Neutrophil (primary cell): ENCODE measurements around the gene SIX4.

Experiments used
- H3K27ac ChIP-seq: fragments of 200-600 bp; sonication (generic); 2 replicates; pipeline ENCODE4 v1.5.1; 2016; ENCODE audit warnings: mild to moderate bottlenecking, moderate library complexity
- H3K27me3 ChIP-seq: fragments of 200-600 bp; sonication (generic); 2 replicates; pipeline ENCODE4 v1.6.0; 2016; ENCODE audit warnings: mild to moderate bottlenecking
- H3K36me3 ChIP-seq: fragments of 200-600 bp; sonication (generic); 2 replicates; pipeline ENCODE4 v1.5.1; 2017
- H3K4me1 ChIP-seq, 2 experiments: fragments of 200-600 bp in 1 of 2; sonication (generic) in 1 of 2; 1 replicate in 1 of 2; 2 replicates in 1 of 2; pipeline versions ENCODE4 v1.5.1 to v1.6.1; 2013 to 2016; ENCODE audit warnings: low read depth in 1 of 2, low read length in 1 of 2, mild to moderate bottlenecking in 1 of 2, moderate library complexity in 1 of 2; ENCODE audit not compliant: control insufficient read depth in 1 of 2, insufficient read depth in 1 of 2
- H3K4me3 ChIP-seq, 2 experiments: fragments of 200-600 bp in 1 of 2; sonication (generic) in 1 of 2; 1 replicate in 1 of 2; 2 replicates in 1 of 2; pipeline ENCODE4 v1.5.1; 2013 to 2016; ENCODE audit warnings: low read depth in 1 of 2, low read length in 1 of 2, mild to moderate bottlenecking in 1 of 2, moderate library complexity in 1 of 2
- H3K9me3 ChIP-seq: fragments of 200-600 bp; sonication (generic); 2 replicates; pipeline ENCODE4 v1.5.1; 2016
- TF ChIP-seq, protein P1 (sequence below): fragments of 200-600 bp; sonication (generic); IDR thresholded peaks from 2 replicates; pipeline ENCODE4 v1.5.1; 2016; ENCODE audit warnings: antibody characterized with exemption

SIX4 gene

DNA sequence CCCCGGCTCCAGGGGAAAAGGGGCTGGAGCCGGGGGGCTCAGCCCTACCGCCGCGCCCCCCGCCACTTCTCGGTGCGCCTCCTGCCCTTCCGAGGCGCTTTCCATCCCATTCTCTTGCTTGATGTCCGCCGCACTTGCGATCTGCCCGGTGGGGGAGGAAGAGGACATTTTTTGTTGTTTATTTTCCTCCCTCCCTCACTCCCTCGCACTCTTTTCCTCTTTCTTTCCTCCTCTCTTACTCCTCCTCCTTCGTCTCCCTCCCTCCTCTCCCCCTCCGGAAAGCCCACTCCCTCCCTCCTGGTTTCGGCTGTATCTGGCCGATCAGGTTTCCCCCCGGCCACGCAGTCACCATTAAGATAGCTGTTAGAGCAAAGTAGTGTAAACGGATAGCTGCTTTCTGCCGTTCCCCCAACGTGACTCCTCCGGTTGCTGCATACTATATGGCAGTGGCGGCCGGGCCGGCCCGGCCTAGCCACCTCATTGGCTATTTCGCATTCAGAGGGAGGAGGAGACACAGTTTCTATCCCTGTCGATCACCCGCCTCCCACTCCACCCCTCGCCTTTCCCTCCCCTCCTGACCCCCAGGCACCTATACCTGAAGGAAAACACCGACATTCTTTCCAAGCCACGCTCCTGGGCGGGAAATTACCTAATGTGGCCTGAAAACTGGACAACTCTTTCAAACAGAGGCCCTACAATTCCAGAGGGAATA, at the start of gene SIX4:
SIX4 (minus strand) TSS at position 445 of the 712 bp plus-strand sequence; CDS start at position 168, 277 bp downstream.
- Histone ChIP-seq H3K4me1 (peaks cover 27 to 34% of the 10 kb centered on the region in 2 experiments), H3K9me3 (no peaks in the 10 kb centered on the region), H3K4me3 (peak within 1 kb of the TSS; percentile 42 to 52), H3K27ac (no peak within 1 kb of the TSS), H3K27me3 (peaks cover 100% of the 10 kb centered on the region), H3K36me3 (no peaks in the 10 kb centered on the region)
- TF ChIP-seq, protein P1, sequence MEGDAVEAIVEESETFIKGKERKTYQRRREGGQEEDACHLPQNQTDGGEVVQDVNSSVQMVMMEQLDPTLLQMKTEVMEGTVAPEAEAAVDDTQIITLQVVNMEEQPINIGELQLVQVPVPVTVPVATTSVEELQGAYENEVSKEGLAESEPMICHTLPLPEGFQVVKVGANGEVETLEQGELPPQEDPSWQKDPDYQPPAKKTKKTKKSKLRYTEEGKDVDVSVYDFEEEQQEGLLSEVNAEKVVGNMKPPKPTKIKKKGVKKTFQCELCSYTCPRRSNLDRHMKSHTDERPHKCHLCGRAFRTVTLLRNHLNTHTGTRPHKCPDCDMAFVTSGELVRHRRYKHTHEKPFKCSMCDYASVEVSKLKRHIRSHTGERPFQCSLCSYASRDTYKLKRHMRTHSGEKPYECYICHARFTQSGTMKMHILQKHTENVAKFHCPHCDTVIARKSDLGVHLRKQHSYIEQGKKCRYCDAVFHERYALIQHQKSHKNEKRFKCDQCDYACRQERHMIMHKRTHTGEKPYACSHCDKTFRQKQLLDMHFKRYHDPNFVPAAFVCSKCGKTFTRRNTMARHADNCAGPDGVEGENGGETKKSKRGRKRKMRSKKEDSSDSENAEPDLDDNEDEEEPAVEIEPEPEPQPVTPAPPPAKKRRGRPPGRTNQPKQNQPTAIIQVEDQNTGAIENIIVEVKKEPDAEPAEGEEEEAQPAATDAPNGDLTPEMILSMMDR = no peak

DNA sequence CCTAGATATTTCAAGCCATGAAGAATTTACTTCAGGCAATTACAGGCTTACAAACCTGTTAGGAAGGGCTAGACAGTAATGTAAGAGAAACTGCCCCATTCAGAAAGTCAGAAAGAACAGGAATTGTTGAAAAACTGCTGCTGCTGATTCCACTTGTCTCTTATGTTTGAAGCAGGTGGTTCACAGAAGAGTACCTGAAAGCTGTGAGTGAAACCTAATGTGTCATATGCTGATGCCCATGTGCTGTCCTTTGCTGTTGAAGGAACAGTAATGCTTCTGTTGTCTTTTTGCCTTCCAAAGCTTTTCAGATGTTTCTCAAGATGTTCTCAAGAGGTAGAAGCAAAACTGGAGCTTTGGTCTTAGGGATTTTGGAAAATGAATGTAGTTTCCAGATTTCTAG, 49.4 kb upstream of the SIX4 start:
- no peaks in the 10 kb centered on the region for H3K4me1 ChIP-seq
- no peaks in the 10 kb centered on the region for H3K36me3 ChIP-seq
- TF ChIP-seq, protein P1 = no peak

DNA sequence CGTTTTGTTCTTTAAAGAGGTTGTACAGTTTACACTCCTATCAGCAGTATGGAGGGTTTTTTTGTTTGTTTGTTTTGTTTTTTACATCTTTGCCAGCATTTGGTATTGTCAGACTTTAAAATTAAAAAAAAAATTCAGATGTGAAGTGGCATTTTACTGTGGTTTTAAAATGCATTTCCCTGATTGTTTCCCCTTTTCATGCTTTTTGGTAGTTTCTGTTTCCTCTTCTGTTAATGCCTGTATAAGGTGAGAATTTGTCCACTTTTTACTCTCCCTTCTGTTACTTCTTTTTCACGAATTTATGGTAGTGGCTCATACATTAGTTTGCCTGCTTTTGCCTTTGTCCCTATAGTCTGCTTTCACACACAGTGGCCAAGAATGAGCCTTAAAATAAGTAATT, 47.0 kb upstream of the SIX4 start:
- Histone ChIP-seq H3K4me3 (no peak overlapping the region), H3K4me1 (no peaks in the 10 kb centered on the region), H3K36me3 (no peaks in the 10 kb centered on the region), H3K27ac (no peak overlapping the region), H3K9me3 (no peaks in the 10 kb centered on the region), H3K27me3 (no peaks in the 10 kb centered on the region)
- TF ChIP-seq, protein P1 = no peak

More for the DNA sequence above, 49.4 kb upstream of the SIX4 start:
- Histone ChIP-seq H3K27me3 (no peaks in the 10 kb centered on the region), H3K27ac (no peak overlapping the region), H3K9me3 (no peaks in the 10 kb centered on the region), H3K4me3 (no peak overlapping the region)

DNA sequence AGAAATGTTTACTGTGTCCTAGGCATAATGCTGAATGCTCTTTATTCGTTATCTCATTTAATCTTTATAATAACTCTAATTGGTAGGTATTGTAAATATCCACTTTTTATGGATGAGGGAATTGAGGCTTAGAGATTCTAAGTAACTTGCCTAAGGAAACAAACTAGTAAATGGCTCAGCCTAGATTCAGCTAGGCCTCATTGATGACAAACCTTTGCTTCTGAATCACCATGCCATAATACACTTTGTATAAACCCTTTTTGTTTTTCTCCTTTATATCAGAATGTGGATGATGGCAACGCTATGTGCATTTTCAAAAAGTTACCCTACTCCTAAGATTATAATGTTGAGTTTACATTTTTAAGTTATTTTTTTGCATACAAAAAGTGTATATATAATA, 44.5 kb upstream of the SIX4 start:
- Histone ChIP-seq H3K4me3 (no peak overlapping the region), H3K4me1 (no peaks in the 10 kb centered on the region), H3K27ac (no peak overlapping the region), H3K36me3 (no peaks in the 10 kb centered on the region), H3K27me3 (no peaks in the 10 kb centered on the region), H3K9me3 (no peaks in the 10 kb centered on the region)
- TF ChIP-seq, protein P1 = no peak

DNA sequence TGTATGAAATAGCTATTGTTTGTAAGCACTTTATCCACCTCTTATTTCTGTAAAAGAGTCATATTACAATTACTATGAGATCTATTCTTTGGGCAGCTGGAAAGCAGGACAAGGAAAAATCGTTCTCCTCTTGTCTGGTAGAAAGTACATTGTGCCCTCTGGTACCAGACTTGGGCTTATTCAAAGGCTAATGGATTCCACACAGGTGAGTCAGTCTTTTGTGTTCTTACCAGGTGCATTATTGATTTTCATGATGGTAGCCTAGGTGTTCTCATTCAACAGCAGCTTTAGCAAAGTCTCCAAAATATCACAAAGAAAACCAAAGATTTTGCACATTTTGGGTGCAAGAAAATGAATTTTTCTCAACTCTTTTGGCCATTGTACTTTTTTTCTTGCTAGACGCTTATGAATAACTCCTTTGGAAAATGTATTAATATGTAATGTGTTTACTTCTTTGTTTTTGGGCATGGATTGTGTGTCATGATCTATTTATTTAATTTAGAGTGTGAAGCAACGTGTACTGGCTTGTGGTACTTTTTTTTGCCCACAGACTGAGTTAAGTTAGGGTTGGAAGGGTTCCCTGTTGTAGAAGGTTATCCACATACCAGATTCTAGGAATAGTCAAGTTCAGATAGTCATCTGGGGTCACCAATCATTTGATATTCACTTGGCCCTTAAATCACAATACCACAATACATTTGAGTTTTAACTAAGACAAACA, 36.7 kb upstream of the SIX4 start:
- no peaks in the 10 kb centered on the region for H3K27me3 ChIP-seq
- no peaks in the 10 kb centered on the region for H3K9me3 ChIP-seq
- no peaks in the 10 kb centered on the region for H3K36me3 ChIP-seq
- no peak overlapping the region for H3K27ac ChIP-seq
- H3K4me1 ChIP-seq = peaks cover 21 to 49% of the 10 kb centered on the region in 2 experiments
- H3K4me3 ChIP-seq = no peak overlapping the region
- TF ChIP-seq, protein P1 = no peak
